ENCODE measurements around the gene LRP1B.

Gene LRP1B

DNA sequence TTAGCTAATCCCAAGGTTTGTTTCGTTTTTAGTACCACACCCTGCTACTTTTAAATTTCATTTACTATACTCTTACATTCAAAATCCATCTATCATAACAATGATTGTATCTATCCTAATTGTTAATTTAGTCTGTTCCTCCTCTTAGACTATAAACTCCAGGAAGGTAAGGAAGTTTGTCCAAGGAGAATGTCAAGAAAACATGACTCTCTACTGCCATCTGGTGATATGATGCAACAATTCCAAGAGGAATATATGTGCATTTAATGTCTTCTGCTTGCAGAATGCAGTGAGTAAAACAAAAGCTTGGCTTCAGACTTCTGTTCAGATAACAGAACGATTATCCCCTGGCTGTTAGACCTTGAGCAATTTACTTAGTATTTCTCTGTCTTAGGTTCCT, 1267.1 kb downstream of the LRP1B start:
- peak; percentile 18 for DNase-seq

DNA sequence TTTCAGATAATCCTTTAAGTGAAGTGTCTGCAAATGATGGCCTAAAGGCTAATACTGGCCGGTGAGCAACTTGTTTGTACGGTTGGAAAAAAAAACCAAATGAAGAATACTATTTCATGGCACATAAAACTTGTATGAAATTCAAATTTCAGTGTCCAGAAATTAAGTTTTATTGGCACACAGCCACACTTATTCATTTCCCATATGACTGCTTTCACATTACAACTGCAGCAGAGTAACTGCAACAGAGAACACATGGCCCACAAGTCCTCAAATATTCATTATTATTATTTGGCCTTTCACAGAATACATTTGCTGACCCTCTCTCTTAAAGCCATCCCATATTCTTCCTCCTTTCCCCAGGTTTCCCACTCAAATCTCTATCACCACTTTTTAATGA, 1268.6 kb downstream of the LRP1B start:
- DNase-seq, result peak; percentile 29

DNA sequence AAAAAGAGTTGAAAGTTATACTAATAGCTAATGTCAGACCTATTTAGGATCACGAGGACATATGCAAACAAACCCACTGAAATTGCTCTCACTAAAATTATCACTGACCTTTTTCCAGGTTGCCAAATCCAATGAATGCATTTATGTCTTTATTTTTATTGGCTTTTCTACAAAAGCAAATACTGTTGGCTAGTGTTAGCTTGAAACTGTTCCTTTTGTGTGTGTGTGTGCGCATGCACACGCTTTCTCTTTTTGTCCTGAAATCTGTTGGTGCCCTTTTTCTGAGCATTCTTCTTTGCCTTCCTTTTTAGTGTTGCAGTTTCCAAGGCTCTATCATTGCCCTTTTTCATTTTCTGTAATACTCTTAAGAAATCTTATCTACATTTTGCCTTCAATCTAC, 1269.2 kb downstream of the LRP1B start:
- no peak for DNase-seq

DNA sequence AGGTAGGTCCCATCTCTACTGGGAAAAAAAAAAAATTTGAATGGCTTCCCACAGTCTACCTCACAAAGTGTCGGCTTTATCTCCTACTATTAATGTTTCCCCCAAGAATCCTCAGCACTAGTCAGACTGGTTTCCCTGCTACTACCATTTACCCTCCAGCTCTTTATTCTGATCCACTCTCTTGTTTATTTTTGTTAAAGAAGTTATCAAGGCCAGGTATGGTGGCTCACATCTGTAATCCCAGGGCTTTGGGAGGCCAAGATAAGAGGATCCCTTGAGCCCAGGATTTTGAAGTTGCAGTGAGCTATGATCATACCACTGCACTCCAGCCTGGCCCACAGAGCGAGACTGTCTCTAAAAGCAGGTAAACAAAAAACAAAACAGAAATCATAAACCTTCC, 1275.3 kb downstream of the LRP1B start:
- no peak for DNase-seq

DNA sequence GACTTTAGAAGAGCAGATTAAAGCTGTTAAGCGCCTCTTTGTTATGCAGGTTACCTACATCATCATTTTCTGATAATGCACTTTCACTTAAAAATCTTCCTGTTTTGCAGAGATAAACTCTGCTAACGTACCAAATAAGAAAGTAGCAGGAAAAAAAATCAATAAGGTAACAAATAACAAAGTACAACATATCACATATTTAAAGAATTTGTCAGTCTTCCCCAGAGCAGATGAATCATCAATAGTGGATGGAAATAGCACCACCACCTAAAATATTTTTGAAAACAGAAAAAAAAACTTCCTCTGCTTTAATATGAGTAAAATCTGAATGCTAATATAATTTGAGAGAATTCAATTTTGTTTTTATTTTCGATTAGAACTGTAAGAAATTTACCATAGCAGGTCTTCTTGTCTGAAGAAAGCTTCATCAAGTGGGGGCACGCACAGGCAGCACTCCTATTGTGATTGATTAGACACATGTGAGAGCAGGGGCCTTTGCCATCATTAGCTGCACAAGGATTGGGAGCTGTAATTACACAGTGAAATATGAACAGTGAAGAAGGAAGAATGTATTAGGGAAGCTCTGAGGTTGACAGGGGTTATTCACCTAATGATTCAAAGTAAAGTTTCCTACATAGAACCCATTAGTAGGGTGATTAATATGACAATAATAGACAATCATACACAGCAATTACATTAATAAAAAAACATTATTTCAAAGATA, 1279.4 kb downstream of the LRP1B start:
- DNase-seq, result no peak

DNA sequence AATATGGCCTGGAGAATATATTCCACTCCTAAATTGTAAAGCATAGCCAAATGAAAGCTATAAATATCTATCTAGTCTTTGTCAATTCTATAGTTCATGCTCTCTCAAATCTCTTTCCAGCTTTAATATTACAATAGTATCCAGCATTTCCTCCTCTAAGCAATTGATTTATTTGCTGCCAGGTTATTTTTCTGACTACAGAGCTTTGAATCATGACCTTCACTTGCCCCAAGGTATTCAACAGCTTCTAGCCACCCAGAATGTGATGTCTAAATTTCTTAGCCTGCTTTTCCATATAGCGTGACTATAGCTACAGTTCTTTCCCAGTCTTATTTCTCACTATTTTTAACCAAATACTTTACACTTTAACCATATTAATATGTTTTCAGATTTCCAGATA, 1287.6 kb downstream of the LRP1B start:
- DNase-seq, result no peak

DNA sequence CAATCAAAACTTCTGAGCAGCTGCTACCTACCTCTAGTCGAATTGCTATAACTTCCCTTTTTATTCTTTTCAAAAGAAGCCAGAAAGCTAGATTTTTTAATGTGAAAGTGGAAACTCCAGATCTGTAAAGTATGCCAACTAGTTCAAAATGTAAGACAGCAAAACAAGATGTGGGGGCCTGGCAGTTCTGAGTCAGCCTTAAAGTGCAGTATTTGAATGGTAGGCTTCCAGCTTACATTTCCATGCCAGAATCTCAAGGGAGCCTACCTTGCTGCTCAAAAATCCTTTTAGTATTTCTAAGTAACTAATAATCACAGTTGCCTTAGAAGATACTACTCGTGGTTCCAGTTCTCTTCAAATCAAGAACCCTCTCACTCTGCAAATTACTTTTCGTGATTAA, 1288.7 kb downstream of the LRP1B start:
- no peak for DNase-seq

DNA sequence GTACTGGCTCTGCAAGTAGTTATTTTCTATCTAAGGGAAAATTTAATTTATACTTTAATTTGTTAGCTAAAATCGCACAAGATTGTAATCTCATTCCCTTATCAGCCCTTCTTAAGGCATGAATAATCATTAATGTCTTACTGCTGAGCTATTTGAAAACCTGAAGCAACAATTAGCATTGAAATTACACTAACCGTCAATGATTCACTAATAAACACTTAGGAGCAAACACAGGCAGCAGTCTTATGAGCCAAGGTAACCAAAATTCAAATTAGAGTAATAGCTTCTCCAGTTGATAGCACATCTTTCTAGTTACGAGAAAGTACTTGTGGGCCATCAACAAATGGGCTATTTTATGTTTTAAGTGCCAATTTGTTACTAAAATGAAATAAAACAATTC, 1289.7 kb downstream of the LRP1B start:
- DNase-seq, result no peak

DNA sequence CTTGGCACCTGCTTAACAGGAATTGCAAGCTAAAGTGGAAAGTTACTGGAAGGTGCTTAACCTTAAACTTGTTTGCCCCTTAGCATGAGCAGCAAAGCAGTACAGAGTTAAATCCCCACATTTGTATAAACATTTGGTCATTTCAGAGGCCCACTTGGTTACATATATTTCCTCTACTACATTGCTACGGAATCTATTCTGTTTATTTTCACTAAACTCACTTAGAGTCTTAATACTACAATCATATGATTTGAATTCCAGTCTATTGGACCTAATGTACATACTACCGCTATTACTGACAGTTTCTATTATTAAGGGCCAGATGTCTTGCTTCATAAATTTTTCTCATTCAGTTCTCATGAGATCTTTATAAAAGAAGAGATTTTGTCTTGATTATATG, 1294.0 kb downstream of the LRP1B start:
- no peak for DNase-seq

DNA sequence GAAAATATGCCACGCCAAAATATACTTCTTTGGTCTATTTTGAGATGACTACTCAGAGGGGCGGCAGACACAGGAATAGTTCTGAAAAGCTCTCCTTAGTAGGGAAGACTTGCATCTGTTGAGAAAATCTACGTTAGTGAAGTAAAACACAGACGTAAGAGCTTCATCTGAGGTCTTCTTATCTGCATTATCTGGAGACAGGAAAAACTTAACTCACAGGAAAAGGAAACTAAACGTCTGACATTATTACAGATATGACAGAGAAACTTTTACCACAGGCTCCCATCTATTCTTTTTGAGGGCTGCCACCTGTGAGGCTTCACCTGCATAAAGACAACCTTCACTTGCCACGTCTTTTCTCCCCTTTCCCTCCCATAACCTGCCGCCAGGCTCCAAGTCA, 1295.7 kb downstream of the LRP1B start:
- DNase-seq, result no peak

DNA sequence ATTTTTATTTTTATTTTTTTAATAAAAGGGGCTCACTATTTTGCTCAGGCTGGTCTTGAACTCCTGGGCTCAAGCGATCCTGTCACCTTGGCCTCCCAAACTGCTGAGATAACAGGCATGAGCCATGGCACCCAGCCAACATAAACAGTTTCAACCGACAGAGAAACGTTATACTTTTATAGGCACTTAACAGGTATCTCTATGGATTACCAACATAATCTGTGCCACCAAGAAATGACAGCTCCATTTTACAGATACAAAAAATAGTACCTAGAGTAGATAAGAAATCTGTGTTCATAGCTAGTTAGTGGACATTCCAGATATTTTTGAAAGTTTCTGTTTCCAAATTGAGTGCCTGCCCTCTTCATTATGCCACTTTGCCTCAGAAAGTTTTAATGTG, 1316.7 kb downstream of the LRP1B start:
- DNase-seq, result no peak

DNA sequence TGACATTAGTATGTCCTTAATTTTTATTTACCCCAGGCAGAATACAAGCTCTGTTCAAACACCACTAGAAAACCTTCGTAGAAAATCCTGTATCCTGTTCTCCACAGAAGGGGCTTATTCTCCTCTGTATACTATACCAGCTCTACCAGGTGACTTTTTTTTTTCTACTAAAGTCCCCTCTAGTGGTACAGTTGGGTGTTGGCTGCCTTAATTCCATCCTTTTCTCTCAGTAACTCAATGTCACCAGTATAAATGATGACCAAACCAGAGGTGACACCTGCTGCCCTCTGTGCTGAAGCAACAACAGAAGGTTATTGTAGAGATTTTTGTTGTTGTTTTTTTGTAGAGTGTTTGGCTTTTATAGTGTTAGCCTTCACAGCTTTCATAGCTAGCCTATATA, 1322.0 kb downstream of the LRP1B start:
- DNase-seq, result no peak

DNA sequence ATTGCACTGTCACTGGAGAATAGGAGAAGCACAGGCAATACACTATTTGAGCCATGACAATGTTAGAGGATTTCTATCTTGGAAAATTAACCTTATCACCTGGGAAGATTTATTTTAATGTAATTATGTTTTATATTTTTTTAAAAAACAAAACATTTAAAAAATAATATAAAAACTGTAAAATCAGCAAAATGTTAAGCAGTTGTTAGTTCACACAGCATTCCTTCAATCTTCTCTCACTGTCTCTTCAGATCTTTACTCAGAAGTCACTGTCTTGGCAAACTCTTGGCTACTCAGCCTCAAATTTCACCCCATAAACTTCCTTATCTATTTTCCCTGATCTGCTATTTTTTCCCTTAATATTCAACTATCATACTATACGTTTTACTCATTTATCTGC, 1322.6 kb downstream of the LRP1B start:
- no peak for DNase-seq

DNA sequence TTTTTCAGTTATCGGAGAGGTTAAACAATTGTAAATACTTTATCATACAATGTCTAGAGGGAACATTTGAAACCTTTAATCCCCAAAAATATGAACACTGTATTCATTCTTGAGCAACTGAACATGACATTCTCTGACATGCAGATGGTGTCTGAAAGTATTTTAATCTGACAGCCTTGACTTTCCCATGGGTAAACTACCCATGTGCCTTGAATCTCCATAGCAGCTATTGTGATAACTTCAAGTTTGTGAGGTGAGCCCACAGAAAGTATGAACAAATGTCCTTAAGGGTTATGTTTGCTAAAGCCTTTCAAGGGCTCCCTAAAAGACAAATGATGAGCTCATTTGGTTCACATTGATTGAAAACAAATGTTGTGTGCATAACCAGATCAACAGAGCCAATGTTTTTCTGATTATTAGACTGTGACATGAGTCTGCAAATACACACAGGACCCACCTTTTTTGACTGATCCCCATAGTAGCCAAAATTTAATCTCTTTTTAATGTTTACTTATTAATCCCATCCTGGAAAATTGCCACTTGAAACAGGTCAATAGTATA, 1326.0 kb downstream of the LRP1B start:
- no peak for DNase-seq

DNA sequence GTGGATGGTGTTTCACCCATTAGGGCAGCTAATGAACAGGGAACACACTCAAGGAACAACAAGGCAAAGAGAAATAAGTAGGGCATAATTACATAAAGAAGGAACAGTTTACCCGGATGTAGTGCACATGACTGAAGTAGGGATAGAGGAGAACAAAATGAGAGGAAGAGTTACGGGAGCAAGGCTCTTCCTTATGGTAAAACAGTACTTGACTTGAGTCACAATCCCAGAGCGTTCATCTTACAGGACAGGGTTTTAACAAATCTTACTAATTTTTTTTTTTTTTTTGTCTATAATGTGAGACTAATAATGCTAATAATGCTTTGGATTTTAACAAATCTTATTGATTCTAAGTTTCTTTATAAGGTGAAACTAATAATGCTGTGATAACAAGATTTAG, 1329.5 kb downstream of the LRP1B start:
- no peak for DNase-seq

DNA sequence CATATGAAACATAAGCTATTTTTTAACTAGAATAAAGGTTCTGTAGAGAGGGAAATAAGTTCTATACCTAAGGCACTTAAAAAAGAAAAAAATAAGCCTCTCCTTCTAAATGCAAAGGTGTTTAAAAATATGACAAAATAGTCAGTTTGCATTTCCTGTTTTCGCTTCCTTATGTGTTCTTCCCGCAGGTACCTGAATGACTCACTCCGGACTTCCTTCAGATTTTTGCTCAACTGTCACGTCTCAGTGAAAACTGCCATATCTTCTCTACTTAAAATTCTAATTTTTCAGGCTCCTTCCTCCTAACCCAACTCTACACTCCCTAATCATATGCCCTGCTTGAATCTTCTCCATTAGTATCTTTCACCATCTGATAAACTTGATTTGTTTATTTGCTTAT, 1333.1 kb downstream of the LRP1B start:
- no peak for DNase-seq

DNA sequence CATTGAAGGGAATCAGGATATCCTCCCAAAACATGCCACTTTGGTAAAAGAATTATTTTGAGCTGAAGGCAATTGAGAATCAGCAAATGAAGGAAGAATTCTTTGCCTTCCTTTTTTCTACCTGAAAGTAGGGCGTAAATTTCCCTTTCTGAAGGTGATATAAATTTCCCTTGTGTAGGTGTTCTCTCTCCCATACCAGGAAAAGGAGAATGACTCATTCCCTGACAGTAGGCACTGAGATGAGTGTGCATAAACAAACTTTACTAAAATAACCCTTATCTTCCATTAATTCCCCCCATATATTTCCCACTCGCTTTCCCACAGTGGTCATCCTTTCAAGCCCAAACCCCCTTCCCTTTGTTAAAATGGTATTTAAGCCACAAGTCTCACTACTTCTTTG, 1339.0 kb downstream of the LRP1B start:
- DNase-seq, result no peak

DNA sequence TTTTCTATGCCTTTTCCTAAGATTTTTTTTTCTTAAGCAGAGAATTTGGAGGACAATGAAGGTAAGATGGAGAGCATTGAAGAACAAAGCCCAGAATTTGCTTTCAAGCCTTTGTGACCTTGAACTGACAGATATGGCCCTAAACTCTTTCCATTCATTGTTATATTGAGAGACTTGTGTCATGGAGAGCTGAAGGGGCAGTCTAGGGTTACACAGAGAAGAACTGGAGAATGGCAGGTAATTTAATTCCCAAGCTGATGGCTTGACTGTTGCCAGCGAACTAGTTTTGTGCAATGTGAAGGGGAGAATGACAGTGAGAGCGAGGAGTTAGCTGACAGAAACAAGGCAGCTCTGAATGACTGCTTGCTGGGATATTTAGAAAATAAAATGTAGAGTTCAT, 1344.2 kb downstream of the LRP1B start:
- DNase-seq, result no peak

DNA sequence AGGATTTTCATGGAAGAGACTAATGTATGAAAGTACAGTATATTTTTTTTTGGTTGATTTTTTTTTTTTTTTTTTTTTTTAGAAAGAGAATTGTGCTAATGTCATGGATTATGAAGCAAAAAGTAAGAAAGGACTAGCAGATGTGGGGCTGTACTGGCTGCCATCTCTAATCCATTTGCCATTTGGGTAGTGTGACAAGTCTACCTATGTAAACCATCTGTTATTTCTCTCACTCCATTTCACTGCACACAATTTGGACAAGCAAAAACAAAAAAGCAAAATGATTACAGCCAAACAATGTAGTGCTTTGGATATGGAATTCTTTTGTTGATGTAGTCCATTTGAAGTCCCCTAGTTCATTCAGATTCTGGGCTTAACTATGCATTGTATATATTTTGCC, 1355.4 kb downstream of the LRP1B start:
- no peak for DNase-seq

DNA sequence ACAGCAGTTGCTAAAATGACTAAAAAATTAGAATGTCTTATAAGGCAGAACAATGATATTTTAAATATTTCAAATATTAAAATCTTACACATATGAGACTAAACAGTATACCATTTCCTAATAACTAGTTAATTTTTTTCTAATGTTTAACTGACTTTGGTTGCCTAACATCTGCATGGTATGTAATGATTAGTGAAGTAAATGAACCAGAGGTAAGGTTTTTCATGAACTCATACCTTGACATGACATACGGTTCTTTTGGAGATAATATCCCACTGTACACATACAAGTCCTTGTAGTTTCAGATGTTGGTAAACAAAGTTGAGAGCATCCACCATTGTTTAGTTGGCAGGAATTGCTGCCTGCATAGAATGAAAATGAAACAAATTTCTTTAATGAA, 1360.2 kb downstream of the LRP1B start:
- no peak for DNase-seq

DNA sequence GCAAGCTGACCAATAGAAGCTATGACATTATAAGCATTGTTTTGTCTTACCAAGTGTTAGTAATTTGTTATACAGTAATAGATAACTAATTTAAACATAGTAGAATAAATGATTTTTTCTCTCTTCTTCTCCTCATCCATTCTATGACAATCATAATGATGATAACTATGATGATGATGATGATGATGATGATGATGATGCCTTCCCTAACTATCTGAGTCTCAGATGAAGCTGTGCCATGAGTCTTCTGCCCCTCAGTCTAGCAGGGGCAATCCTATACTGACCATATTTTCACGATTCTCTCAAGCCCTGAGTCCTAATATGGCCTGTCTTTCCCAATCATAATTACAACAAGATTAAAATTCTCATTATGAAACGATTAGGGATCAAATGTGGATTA, 1369.0 kb downstream of the LRP1B start:
- no peak for DNase-seq

DNA sequence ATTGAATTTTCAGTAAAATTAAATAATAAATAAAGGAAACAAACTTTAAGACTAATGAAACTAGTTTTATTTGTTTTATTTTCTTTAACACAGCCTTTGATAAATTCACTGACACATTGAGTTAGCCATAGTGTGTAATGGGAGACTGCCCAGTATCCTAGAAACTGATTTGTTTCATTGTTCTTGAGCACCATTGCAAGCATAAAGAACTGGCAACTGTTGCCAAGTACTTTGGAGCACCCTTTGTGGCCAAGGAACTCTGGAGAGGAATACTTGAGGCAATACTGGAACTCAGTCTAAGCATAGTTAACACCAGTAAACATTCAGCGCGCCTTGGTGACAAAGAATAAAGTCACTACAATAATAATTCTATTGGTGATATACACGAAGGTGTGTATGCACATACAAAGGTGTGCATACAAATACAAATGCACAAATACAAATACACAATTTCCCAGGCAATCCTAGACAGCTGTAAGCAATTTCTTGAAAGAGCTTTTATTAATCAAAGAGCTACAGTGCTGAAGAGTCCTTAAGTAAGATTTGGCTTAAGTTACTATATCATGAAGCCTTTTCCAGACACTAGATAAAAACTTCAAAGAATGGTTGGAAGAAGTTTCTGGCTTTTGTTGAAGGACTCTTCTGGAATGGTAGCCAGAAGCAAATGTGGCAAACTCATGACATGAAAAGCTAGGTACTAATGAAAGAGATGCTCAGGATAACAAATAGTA, 1371.2 kb downstream of the LRP1B start:
- DNase-seq, result no peak

DNA sequence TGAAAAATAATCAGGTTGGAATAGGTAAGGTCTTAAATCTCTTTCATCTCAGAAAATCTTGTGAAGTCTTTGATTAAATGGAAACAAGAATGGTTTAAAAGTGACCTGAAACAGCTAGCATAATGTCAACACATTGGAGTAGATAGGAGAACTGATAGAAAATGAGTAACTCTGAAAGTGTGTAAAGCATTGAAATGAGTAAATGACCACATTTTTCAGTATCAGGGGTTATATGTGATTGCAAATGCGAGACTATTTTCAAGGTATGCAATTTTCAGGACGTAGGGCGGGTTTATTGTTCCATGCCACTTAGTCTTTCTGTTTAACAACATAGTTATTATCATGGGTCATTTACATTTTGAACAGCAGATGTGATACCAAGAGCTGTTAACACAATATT, 1383.2 kb downstream of the LRP1B start:
- no peak for DNase-seq

DNA sequence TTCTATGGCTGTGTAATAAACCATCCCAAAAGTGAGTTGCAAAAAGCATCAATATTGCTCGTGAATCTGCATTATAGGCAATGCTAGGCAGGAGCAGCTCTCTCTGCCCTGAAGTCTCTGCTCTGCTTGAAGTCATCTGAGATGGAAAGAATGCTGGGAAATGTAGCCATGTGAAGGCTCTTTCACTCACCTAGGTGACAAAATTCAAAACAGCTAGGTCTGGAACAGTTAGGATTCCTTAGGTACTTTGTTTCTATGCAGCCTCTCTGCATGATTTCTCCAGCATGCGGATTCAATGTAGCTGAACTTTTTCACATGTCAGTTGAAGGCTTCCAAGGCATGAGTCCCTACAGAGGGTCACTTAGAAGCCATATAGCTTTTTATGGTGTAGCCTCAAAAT, 1383.7 kb downstream of the LRP1B start:
- no peak for DNase-seq

DNA sequence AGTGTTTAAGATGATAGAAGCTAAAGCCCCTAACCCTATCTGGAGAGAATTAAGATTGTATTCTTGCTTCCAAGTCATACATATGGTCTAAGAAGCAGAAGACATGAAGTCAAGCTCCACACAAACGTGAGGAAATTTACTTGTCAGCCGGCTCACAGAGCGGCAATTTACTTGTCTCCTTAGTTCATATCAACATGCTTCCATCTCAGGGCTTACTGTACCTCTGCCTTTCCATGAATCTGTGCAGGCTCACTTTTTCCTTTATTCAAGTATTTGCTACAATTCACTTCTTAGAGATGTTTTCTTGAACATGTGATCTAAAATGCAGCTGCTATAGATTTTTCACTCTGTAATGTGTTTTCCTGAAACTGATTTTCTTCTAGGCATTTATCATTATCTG, 1386.4 kb downstream of the LRP1B start:
- DNase-seq, result no peak

Data from NCI-H1048 (cell line).